Psoas muscle (tissue), 8 donors: Measurements from ENCODE around the gene FAM117B. TPM values are rescaled to one million over a fixed set of nuclear protein-coding genes. Genes with fewer than 3 reads are reported as not detected.

Experiments
- ATAC-seq, 4 donors: fragments of 200-7000 bp; cut with Tn5 transposase; one replicate each; pipeline ENCODE4 v1.9.1; 2020; ENCODE audit warnings: moderate library complexity in 3 of 4, mild to moderate bottlenecking in 2 of 4
- DNase-seq, 2 donors: peaks; one replicate each; pipeline ENCODE4 v3.0.0-alpha.2; 2020
- H3K27ac ChIP-seq: fragments of 200-600 bp; one replicate; pipeline ENCODE4 v1.8.0; 2022
- H3K27me3 ChIP-seq, 3 donors: fragments of 200-600 bp in 1 of 3; one replicate each; pipeline versions ENCODE4 v1.6.1 to v1.8.0; 2013 to 2022; ENCODE audit warnings: low read length in 2 of 3, mild to moderate bottlenecking in 2 of 3, moderate library complexity in 1 of 3; ENCODE audit not compliant: insufficient read depth in 3 of 3
- H3K36me3 ChIP-seq, 2 donors: fragments of 200-600 bp in 1 of 2; one replicate each; pipeline versions ENCODE4 v1.6.1 to v1.8.0; 2013 to 2022; ENCODE audit warnings: low read depth in 1 of 2, mild to moderate bottlenecking in 1 of 2, moderate library complexity in 1 of 2; ENCODE audit not compliant: insufficient read depth in 1 of 2
- H3K4me1 ChIP-seq: fragments of 200-600 bp; one replicate; pipeline ENCODE4 v1.8.0; 2022
- H3K4me3 ChIP-seq: fragments of 200-600 bp; one replicate; pipeline ENCODE4 v1.8.0; 2022; ENCODE audit warnings: mild to moderate bottlenecking
- H3K9me3 ChIP-seq: fragments of 200-600 bp; one replicate; pipeline ENCODE4 v1.8.0; 2022
- WGBS, 3 donors: extraction: QIAGEN DNeasy Blood & Tissue Kit; methylation state at CpG; one replicate each; pipeline versions ENCODE4 v1.1.6 to v1.1.7; 2013; 5-methylcytosine and 5-hydroxymethylcytosine counted together
- intact Hi-C, 2 donors: fragments of 100-400 bp; cut with DNase I; formaldehyde crosslinking; loops; one replicate each; pipeline versions ENCODE4 v1.11.0 to v1.14.2; 2022
- polyA plus RNA-seq, 3 donors: library from polyadenylated mRNA; stranded (reverse); fragments of 200-250 nt; gene quantifications; one replicate each; pipeline ENCODE4 v1.2.3, GENCODE V29; 2013
- total RNA-seq, 4 donors: library from RNA; stranded (reverse); fragmentation: NEBNext Ultra II Directional in 2 of 4; extraction: Animal tissue kit (Norgen Biotek cat#: 25700) in 2 of 4; gene quantifications; one replicate each; pipeline versions ENCODE4 v1.2.1 to v1.2.4, GENCODE V29; 2021 to 2023
- TF ChIP-seq, protein P1 (sequence below): fragments of 200-600 bp; IDR thresholded peaks from one replicate; pipeline ENCODE4 v1.8.0; 2022; ENCODE audit warnings: antibody characterized with exemption
- donor health status: healthy with polysubstance abuse.
- donor health status: DM: no; HTN: no; CAD: no; lungs with moderate emphysema.
- donor health status: Bipolar disorder and iron deficiency.
- donor health status: healthy.
- donor health status: DM: yes; HTN: yes; CAD: no.
- donor health status: DM: no; HTN: no; CAD: no.
- donor health status: DM: no; HTN: no; CAD: no.
- donor health status: DM: yes; HTN: yes; CAD: no.

Gene FAM117B
- total and polyA plus RNA-seq, 7 donors, result 0.31 to 2.4 (median 0.75) TPM

DNA sequence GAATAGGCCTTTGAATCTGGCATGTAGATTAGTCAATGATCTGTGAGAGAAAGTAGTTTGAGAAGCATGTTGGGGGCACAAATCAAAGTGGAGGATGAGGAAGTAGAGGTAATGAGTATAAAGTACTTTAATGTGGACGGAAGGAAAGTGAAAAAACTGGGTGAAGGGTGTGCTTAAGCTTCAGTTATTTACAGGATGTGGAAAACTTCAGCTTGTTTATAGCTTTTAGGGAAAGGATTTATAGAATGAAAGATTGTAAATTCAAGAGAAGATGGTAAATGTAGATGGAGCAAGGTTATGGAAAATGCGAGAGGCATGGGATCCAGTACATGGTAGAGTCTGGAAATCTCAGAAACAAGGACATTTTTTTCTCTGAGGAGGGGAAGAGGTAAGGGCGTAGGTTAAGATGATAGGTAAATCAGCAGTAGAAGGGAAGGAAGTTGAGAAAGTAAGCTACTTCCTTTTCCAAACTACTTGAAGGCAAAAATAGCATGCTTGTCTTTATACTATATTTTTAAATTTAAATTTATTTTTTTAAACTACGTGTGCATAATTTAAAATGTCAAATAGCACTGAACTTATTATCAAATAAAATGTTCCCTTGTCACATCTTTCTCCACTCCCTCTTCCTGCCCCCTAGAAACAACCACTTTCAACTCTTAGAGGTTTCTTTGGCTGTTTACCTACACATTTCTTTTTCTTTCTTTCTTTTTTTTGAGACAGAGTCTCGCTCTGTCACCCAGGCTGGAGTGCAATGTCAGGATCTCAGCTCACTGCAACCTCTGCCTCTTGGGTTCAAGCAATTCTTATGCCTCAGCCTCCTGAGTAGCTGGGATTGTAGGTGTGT, 8.5 kb downstream of the FAM117B start:
- H3K36me3 ChIP-seq, result no peaks in the 10 kb centered on the region
- TF ChIP-seq, protein P1, sequence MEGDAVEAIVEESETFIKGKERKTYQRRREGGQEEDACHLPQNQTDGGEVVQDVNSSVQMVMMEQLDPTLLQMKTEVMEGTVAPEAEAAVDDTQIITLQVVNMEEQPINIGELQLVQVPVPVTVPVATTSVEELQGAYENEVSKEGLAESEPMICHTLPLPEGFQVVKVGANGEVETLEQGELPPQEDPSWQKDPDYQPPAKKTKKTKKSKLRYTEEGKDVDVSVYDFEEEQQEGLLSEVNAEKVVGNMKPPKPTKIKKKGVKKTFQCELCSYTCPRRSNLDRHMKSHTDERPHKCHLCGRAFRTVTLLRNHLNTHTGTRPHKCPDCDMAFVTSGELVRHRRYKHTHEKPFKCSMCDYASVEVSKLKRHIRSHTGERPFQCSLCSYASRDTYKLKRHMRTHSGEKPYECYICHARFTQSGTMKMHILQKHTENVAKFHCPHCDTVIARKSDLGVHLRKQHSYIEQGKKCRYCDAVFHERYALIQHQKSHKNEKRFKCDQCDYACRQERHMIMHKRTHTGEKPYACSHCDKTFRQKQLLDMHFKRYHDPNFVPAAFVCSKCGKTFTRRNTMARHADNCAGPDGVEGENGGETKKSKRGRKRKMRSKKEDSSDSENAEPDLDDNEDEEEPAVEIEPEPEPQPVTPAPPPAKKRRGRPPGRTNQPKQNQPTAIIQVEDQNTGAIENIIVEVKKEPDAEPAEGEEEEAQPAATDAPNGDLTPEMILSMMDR, result no peak
- no peaks in the 10 kb centered on the region for H3K9me3 ChIP-seq
- no peaks in the 10 kb centered on the region for H3K27me3 ChIP-seq
- intact Hi-C loops, result no loop called here
- H3K27ac ChIP-seq, result no peak overlapping the region
- WGBS, 3 donors, result 81 to 86% (median 81%) methylated on average over 5 of the region's 5 CpGs
- ATAC-seq (no peak), DNase-seq (no peak)
- no peaks in the 10 kb centered on the region for H3K4me1 ChIP-seq
- H3K4me3 ChIP-seq, result no peak overlapping the region

- intact Hi-C loops, result no loop called here
- DNase-seq (no peak), ATAC-seq (no peak)
- no peaks in the 10 kb centered on the region for H3K27me3 ChIP-seq
- peaks cover 16% of the 10 kb centered on the region for H3K4me1 ChIP-seq
- no peak overlapping the region for H3K4me3 ChIP-seq
- H3K9me3 ChIP-seq, result no peaks in the 10 kb centered on the region
- H3K36me3 ChIP-seq, result no peaks in the 10 kb centered on the region
- no peak overlapping the region for H3K27ac ChIP-seq
- TF ChIP-seq, protein P1, result no peak
- 94 to 97% (median 96%) methylated on average over 4 of the region's 4 CpGs for WGBS, 3 donors
Observed at GRCh38 chr2:202652119-202652518, 17.4 kb downstream of the FAM117B start.

DNA sequence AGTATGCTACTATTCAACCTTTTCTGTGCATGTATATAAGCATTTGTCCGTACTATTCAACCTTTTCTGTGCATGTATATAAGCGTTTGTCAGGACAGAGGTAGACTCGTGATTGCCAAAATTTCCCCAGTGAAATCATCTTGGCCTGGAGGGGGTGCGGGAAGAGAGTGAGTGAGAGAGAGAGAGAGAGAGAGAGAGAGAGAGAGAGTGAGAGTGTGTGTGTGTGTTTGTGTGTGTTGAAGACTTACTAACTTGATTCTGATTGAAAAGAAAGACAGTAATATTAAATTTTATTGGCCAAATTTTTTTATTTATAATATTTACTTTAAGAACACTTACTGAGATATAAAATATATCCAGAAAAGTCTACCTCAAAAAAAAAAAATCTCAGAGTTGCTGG, 19.1 kb downstream of the FAM117B start:
- H3K27ac ChIP-seq, result no peak overlapping the region
- no peak for ATAC-seq
- no peaks in the 10 kb centered on the region for H3K9me3 ChIP-seq
- intact Hi-C loops, result no loop called here
- no peak overlapping the region for H3K4me3 ChIP-seq
- TF ChIP-seq, protein P1, result no peak
- no peak for DNase-seq
- WGBS, 3 donors, result 78 to 85% (median 79%) methylated on average over 4 of the region's 4 CpGs
- H3K4me1 ChIP-seq, result peaks cover 16% of the 10 kb centered on the region
- no peaks in the 10 kb centered on the region for H3K36me3 ChIP-seq
- H3K27me3 ChIP-seq, result no peaks in the 10 kb centered on the region

- Histone ChIP-seq H3K9me3 (no peaks in the 10 kb centered on the region), H3K27ac (no peak overlapping the region), H3K27me3 (no peaks in the 10 kb centered on the region), H3K36me3 (no peaks in the 10 kb centered on the region), H3K4me1 (peaks cover 22% of the 10 kb centered on the region), H3K4me3 (no peak overlapping the region)
- no peak for ATAC-seq
- DNase-seq, result no peak
- TF ChIP-seq, protein P1, result no peak
- intact Hi-C loops, result no loop called here
Observed at GRCh38 chr2:202657876-202658275, 23.1 kb downstream of the FAM117B start.

DNA sequence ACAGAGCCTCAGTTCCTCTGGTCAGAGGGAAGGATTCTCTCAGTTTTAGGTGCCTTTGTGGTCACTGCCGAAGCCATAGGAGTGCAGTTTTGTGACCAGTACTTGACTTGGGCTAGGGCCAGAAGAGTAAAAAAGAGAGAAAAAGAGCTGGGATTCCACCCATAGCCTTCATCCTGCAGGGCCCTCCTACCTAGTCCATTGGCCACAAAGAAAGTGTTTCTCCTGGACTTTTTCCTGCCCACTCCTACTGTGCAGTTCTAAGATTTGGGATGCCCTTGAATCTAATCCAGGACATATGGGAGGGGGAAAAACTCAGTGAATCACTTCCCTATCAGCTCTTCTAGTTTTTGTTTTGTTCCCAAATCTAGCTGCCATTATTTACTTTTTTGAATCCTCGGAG, 26.0 kb downstream of the FAM117B start:
- TF ChIP-seq, protein P1, result no peak
- intact Hi-C loops, result no loop called here
- WGBS, 3 donors, result 89 to 90% (median 90%) methylated on average over 2 of the region's 2 CpGs
- Histone ChIP-seq H3K27ac (no peak overlapping the region), H3K36me3 (no peaks in the 10 kb centered on the region), H3K4me1 (peaks cover 14% of the 10 kb centered on the region), H3K4me3 (no peak overlapping the region), H3K9me3 (no peaks in the 10 kb centered on the region), H3K27me3 (no peaks in the 10 kb centered on the region)
- DNase-seq (no peak), ATAC-seq (no peak)
